HFF-Myc (cell line): Measurements from ENCODE around the gene SMCR8.
A peak's percentile ranks its signal among the peaks of the same experiment; 100 is the strongest.

Experiments
- DNase-seq: peaks from one replicate; pipeline ENCODE4 v3.0.0-alpha.2; 2011; ENCODE audit warnings: low read depth; ENCODE audit errors: extremely low read depth
- H3K4me3 ChIP-seq: replicated peaks from 2 replicates; pipeline ENCODE4 v1.5.1; 2011; ENCODE audit warnings: low read depth, mild to moderate bottlenecking, control low read depth, low read length
- CTCF ChIP-seq: IDR thresholded peaks from 2 replicates; pipeline ENCODE4 v1.5.1; 2012; ENCODE audit warnings: mild to moderate bottlenecking, low read depth, low read length, control low read depth; ENCODE audit errors: missing control alignments

SMCR8 gene

GRCh38 chr17:18319604-18320256 is 4.6 kb downstream of the SMCR8 start:
- peak; percentile 29 for DNase-seq
- 0 out of 2 replicates have a peak overlapping the region, but pooled peaks have one; percentile 17 for H3K4me3 ChIP-seq
- TF ChIP-seq CTCF = peak; percentile 47

DNA sequence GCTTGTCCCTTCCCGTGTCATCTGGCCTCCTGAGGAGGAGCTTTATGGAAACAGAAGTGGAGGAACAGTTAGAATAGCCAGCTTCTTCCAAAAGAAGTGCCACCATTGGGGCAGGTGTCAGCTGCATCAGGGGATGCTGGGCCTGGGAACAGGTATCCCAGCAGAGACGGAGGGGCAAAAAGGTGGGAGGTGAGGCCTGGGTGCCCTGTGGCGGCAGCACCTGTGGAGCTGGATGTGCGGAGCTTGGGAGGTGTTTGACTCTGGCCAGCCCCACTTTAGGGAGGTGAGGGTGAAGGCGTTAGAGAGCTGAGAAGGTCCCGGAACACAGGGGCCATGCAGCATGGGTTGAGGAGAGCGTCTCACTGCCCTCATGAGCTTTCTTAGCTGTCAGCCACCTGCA is 5.2 kb downstream of the SMCR8 start:
- H3K4me3 ChIP-seq = no peak overlapping the region
- DNase-seq = no peak
- no peak for TF ChIP-seq CTCF

DNA sequence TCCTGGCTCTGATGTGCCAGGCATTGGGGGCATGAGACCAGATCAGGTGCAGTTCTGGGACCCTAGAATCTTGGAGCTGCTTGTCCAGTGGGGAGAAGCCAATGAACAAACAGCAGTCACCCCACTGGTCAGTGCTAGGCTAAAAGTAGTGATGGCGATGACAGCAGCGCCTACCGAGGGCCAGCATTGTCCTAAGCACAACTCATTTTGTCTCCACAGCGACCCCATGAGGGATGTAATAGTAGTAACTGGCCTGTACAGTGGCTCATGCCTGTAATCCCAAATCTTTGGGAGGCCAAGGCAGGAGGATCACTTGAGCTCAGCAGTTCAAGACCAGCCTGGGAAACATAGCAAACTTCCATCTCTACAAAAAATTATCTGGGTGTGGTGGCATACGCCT is 6.2 kb downstream of the SMCR8 start:
- no peak overlapping the region for H3K4me3 ChIP-seq
- peak; percentile 25 for TF ChIP-seq CTCF
- no peak for DNase-seq

DNA sequence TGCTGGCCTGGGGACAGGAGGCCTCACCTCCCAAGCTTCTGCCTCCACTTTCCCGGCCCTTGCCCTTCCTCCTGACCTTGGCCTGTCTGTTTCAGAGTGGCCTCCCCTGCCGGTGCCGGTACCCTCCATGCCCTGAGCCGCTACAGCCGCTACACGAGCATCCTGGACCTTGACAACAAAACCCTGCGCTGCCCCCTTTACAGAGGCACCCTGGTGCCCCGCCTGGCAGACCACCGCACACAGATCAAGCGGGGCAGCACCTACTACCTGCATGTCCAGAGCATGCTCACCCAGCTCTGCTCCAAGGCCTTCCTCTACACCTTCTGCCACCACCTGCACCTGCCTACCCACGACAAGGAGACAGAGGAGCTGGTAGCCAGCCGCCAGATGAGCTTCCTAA is 7.4 kb downstream of the SMCR8 start:
- DNase-seq = no peak
- no peak for TF ChIP-seq CTCF

GRCh38 chr17:18323007-18323406 is 7.9 kb downstream of the SMCR8 start:
- H3K4me3 ChIP-seq = no peak overlapping the region
- peak; percentile 6 for TF ChIP-seq CTCF
- no peak for DNase-seq

More for the DNA sequence above, 7.4 kb downstream of the SMCR8 start:
- no peak overlapping the region for H3K4me3 ChIP-seq

GRCh38 chr17:18323507-18324139 is 8.5 kb downstream of the SMCR8 start:
- DNase-seq = no peak
- no peak overlapping the region for H3K4me3 ChIP-seq
- TF ChIP-seq CTCF = no peak
